Omental fat pad (tissue), 4 donors: ENCODE results near the gene OTUD7B. TPM values are rescaled to one million over a fixed set of nuclear protein-coding genes. Genes with fewer than 3 reads are reported as not detected.

Source experiments
- ATAC-seq: fragments of 150-250 bp; one replicate; pipeline ENCODE4 v1.9.1; 2016; ENCODE audit warnings: mild to moderate bottlenecking, moderate library complexity; ENCODE audit not compliant: low FRiP score
- DNase-seq: peaks from one replicate; pipeline ENCODE4 v3.0.0-alpha.2; 2019; ENCODE audit warnings: low spot score
- CTCF ChIP-seq, 3 donors: fragments of 450-650 bp; IDR thresholded peaks; one replicate each; pipeline ENCODE4 v1.5.1; 2016 to 2017; ENCODE audit warnings: antibody characterized with exemption in 3 of 3, mild to moderate bottlenecking in 3 of 3, moderate library complexity in 2 of 3
- total RNA-seq, 4 donors: library from RNA; depleted of rRNA; stranded (reverse); fragments of >200 nt; gene quantifications; one replicate each; pipeline ENCODE4 v1.1.0, GENCODE V29; 2016

The OTUD7B gene
- total RNA-seq, 4 donors from 2014 or later = 17.0 to 37.9 (median 27.5) TPM

- DNase-seq (no peak), ATAC-seq (no peak)
- TF ChIP-seq CTCF (IDR thresholded peaks at IDR 0.05) = no peak
These were observed 33.2 kb downstream of the OTUD7B start for GRCh38 chr1:149977345-149977744.

GRCh38 chr1:149972547-149972946 is 38.0 kb downstream of the OTUD7B start:
- DNase-seq (no peak), ATAC-seq (no peak)
- TF ChIP-seq CTCF (IDR thresholded peaks at IDR 0.05) = no peak

- no peak for TF ChIP-seq CTCF (IDR thresholded peaks at IDR 0.05)
- no peak for DNase-seq
- ATAC-seq = no peak
These were observed 42.9 kb downstream of the OTUD7B start for GRCh38 chr1:149967646-149968045.

- ATAC-seq (no peak), DNase-seq (no peak)
- no peak for TF ChIP-seq CTCF (IDR thresholded peaks at IDR 0.05)
These were observed 43.5 kb downstream of the OTUD7B start for GRCh38 chr1:149967041-149967440.

- ATAC-seq = no peak
These were observed 44.1 kb downstream of the OTUD7B start for GRCh38 chr1:149966405-149966804.

GRCh38 chr1:149965440-149965839 is 45.1 kb downstream of the OTUD7B start:
- ATAC-seq (no peak), DNase-seq (no peak)
- TF ChIP-seq CTCF (IDR thresholded peaks at IDR 0.05) = no peak

More at GRCh38 chr1:149966405-149966804, 44.1 kb downstream of the OTUD7B start:
- no peak for DNase-seq
- TF ChIP-seq CTCF (IDR thresholded peaks at IDR 0.05) = no peak

- TF ChIP-seq CTCF (IDR thresholded peaks at IDR 0.05) = no peak
- DNase-seq (no peak), ATAC-seq (no peak)
These were observed 47.2 kb downstream of the OTUD7B start for GRCh38 chr1:149963358-149963757.
